Motor neuron (in vitro differentiated cells): ENCODE measurements around the gene CHPT1. TPM values are rescaled to one million over a fixed set of nuclear protein-coding genes. Genes with fewer than 3 reads are reported as not detected.
"Not testable (repeated sequence)": the region's sequence is repeated elsewhere in the genome, so short reads cannot be mapped to it uniquely, and the experiment has no call there.

Experiments used
- ATAC-seq, 8 experiments: fragments of 200-7000 bp; cut with Tn5 transposase; replicated peaks in 6 of 8; 2 replicates each; pipeline ENCODE4 v1.8.0; 2021; ENCODE audit warnings: mild to moderate bottlenecking in 8 of 8, moderate library complexity in 8 of 8
- H3K27ac ChIP-seq, 2 donors: fragments of 250-450 bp; sonication (Bioruptor Pico); 2 replicates each; pipeline ENCODE4 v1.9.0; 2021; ENCODE audit warnings: antibody characterized with exemption in 2 of 2, mild to moderate bottlenecking in 2 of 2, moderate library complexity in 1 of 2
- H3K4me1 ChIP-seq, 2 donors: fragments of 250-450 bp; sonication (Bioruptor Pico); replicated peaks in 1 of 2; 2 replicates each; pipeline ENCODE4 v1.6.1; 2021; ENCODE audit warnings: antibody characterized with exemption in 2 of 2, mild to moderate bottlenecking in 2 of 2, moderate library complexity in 1 of 2
- H3K4me3 ChIP-seq, 5 donors: fragments of 250-450 bp; sonication (Bioruptor Pico); 2 replicates each; pipeline ENCODE4 v1.9.0; 2021; ENCODE audit warnings: antibody characterized with exemption in 5 of 5, mild to moderate bottlenecking in 5 of 5, moderate library complexity in 4 of 5
- WGBS, 10 experiments: fragments of 450-650 bp; shearing (Covaris generic); methylation state at CpG; one replicate each; pipeline ENCODE4 v1.0.0; 2022; 5-methylcytosine and 5-hydroxymethylcytosine counted together
- in situ Hi-C, 9 experiments: fragments of 400-800 bp; cut with MboI; loops; one replicate each; pipeline ENCODE4 v1.15.0; 2021; ENCODE audit warnings: low sequenced_read_pairs in 9 of 9, low pct_unique_long_range_greater_than_20kb in 2 of 9; ENCODE audit not compliant: unreplicated experiment in 9 of 9
- total RNA-seq, 8 experiments: library from RNA; unstranded; fragments of 300-600 nt; gene quantifications; 2 replicates each; pipeline versions ENCODE4 v1.2.3 to v1.2.4, GENCODE V29; 2022

CHPT1 gene
- total RNA-seq: 100 to 1,000 TPM in 2 of 8 experiments, 10 to 100 TPM in 6; 13.7 to 124 (median 20.7) TPM

DNA sequence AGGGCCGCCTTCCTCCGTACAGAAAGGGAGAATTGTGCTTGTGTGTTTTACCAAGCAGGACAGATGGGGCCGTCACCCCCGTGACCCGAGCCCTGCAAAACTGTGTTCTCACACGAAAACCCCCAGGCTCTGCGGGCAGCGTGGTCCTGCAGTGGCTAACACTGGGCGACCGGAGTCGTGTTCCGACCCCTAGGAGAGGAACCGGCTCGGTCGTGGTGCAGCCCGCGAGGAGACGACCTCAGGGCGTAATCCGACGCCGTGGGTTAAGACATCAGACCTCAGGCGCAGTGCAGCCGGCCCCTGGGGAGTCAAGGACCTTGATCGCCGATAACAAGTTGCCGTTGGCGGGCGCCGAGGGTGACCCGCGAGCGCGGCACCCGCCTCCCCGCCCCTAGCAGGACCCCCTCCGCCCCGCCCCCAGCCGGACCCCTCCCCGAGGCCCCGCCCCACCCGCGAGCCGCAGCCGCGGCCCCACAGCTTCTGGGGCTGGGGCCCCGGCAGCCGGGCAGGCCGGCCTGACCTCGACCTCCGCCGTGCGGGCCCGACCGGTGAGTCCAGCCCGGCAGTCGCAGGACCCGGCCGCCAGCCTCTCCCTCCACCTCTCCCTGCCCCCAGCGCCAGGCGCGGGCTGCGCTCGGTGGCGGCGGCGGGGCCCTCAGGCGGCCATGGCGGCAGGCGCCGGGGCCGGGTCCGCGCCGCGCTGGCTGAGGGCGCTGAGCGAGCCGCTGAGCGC, at the start of gene CHPT1:
TSS of gene CHPT1 (plus strand) at position 444 of the 733 bp plus-strand sequence. CDS start at position 666, 222 bp downstream.
- Histone ChIP-seq H3K4me1 (peaks cover 25 to 27% of the 10 kb centered on the region in 2 donors), H3K4me3 (peak within 1 kb of the TSS; percentile 70 to 99 (median 75)), H3K27ac (peak within 1 kb of the TSS; percentile 86 to 88)
- peak; percentile 59 to 79 (median 74) for ATAC-seq
- WGBS, 10 experiments: 0% methylated on average over 1 to 3 of the region's 80 CpGs; no CpG with 5 or more reads in 8 of the 10 experiments
- in situ Hi-C loops: no loop called here

- Histone ChIP-seq H3K27ac (no peak overlapping the region), H3K4me3 (no peak overlapping the region), H3K4me1 (peaks cover 0 to under 1% of the 10 kb centered on the region in 2 donors)
- 56 to 100% (median 88%) methylated on average over 1 to 2 of the region's 2 CpGs; no CpG with 5 or more reads in 2 of the 10 experiments for WGBS, 10 experiments
- no peak for ATAC-seq
- in situ Hi-C loops: no loop called here
Observed at GRCh38 chr12:101647711-101648110, 49.7 kb upstream of the CHPT1 start.

DNA sequence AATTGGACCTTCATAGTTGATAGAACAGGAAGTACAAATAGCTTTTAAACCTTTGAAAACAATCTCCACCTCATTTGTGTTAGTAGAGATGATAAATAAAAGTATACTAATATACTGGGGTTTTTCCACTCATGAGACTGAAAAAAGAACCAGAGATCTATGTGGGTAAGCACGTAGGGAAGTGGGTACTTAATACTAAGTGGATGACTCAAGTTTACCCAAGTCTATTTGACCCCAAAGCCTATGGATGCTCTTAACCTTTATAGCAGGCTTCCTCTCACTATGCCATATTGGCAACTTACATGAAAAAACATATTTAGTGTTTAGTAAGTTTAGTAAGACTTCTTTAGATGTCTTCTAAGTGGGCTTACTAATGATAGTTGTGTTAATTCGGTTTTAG, 49.2 kb upstream of the CHPT1 start:
- 20 to 79% (median 66%) methylated on average over 1 to 2 of the region's 2 CpGs for WGBS, 10 experiments

DNA sequence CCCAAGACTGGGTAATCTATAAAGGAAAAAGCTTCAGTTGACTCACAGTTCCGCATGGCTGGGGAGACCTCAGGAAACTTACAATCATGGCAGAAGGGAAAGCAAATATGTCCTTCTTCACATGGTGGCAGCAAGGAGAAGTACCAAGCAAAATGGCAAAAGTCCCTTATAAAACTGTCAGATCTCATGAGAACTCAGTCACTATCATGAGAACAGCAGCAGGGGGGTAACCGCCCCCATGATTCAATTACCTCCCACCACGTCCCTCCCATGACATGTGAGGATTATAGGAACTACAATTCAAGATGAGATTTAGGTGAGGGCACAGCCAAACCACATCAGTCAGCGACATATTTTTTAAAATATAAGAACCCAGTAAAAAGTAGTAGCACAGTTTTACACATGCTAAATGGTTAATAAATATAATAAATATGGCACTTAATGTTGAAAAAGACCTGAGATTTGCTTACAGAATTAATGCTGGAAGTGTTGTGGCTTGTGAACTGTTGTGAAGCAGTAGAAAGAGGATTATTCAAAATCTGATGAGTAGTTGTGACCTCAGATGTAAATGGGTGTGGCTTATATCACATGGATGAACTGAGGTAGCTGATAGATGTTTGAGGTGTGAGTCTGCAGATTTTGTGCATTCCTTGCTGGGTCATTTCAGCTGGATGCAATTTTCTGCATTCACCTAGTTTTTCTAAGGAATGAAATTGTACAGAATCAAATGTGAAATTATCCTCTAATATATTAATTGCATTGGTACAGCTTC, 46.9 kb upstream of the CHPT1 start:
- H3K4me3 ChIP-seq: no peak overlapping the region
- peaks cover 4 to 12% of the 10 kb centered on the region in 2 donors for H3K4me1 ChIP-seq
- H3K27ac ChIP-seq: no peak overlapping the region
- ATAC-seq: peak in 2 of 8 experiments; percentile 54 to 85
- WGBS, 10 experiments: 56 to 85% (median 75%) methylated on average over 2 to 4 of the region's 4 CpGs; no CpG with 5 or more reads in 1 of the 10 experiments
- in situ Hi-C loops: no loop called here

More for the DNA sequence above, 49.2 kb upstream of the CHPT1 start:
- Histone ChIP-seq H3K4me3 (no peak overlapping the region), H3K4me1 (peaks cover 0 to 5% of the 10 kb centered on the region in 2 donors), H3K27ac (no peak overlapping the region)
- in situ Hi-C loops: no loop called here
- no peak for ATAC-seq

- Histone ChIP-seq H3K4me1 (peaks cover 4 to 12% of the 10 kb centered on the region in 2 donors), H3K4me3 (no peak overlapping the region), H3K27ac (no peak overlapping the region)
- 0 to 83% (median 60%) methylated on average over 1 to 3 of the region's 3 CpGs; no CpG with 5 or more reads in 5 of the 10 experiments for WGBS, 10 experiments
- in situ Hi-C loops: no loop called here
- peak in 3 of 8 experiments; percentile 26 to 61 (median 56) for ATAC-seq
Observed at GRCh38 chr12:101653030-101653429, 44.4 kb upstream of the CHPT1 start.

DNA sequence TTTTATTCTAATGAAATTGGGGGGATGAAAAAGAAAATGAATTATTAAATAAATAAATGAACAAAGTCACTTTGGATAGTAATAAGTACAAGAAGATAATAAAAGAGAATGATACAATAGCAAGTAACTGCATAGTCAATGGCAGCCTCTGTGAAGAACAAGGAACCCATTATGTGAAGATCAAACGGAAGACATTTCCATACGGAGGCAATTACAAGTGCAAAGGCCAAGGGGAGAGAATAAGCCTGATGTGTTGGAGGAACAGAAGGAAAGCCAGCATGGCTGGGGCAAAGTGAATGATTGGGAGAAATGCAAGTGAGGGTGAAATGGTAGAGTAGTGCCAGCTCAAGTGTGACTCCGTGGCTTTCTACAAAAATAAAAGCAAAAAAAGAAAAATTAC, 43.9 kb upstream of the CHPT1 start:
- WGBS, 10 experiments: 0 to 60% (median 14%) methylated on average over 1 to 3 of the region's 3 CpGs
- no peak overlapping the region for H3K4me3 ChIP-seq
- no peak overlapping the region for H3K27ac ChIP-seq
- H3K4me1 ChIP-seq: peaks cover 4 to 12% of the 10 kb centered on the region in 2 donors
- peak in 5 of 8 experiments; percentile 32 to 60 (median 53) for ATAC-seq
- in situ Hi-C loops: no loop called here

GRCh38 chr12:101654442-101654841, 43.0 kb upstream of the CHPT1 start:
- Histone ChIP-seq H3K4me3 (no peak overlapping the region), H3K4me1 (peaks cover 4 to 12% of the 10 kb centered on the region in 2 donors), H3K27ac (no peak overlapping the region)
- in situ Hi-C loops: no loop called here
- ATAC-seq: no peak
- WGBS, 10 experiments: 100% methylated on average over 1 of the region's 1 CpG; no CpG with 5 or more reads in 8 of the 10 experiments

- Histone ChIP-seq H3K4me3 (no peak overlapping the region), H3K27ac (no peak overlapping the region), H3K4me1 (peaks cover 4 to 12% of the 10 kb centered on the region in 2 donors)
- ATAC-seq: no peak
- in situ Hi-C loops: no loop called here
- 8 to 95% (median 60%) methylated on average over 2 of the region's 2 CpGs; no CpG with 5 or more reads in 2 of the 10 experiments for WGBS, 10 experiments
Observed at GRCh38 chr12:101655393-101655792, 42.0 kb upstream of the CHPT1 start.

DNA sequence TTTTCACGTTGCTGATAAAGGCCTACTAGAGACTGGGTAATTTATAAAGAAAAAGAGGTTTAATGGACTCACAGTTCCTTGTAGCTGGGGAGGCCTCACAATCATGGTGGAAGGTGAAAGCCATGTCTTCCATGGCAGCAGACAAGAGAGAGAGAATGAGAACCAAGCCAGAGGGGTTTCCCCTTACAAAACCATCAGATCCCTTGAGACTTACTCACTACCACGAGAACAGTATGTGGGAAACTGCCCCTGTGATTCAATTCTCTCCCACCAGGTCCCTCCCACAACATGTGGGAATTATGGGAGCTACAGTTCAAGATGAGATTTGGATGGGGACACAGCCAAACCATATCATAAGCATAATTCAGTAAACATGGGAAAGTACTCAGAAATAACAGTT, 36.8 kb upstream of the CHPT1 start:
- in situ Hi-C loops, ATAC-seq, H3K27ac ChIP-seq, H3K4me3 ChIP-seq, H3K4me1 ChIP-seq: not testable (repeated sequence)
- WGBS, 10 experiments: 11 to 100% (median 72%) methylated on average over 1 to 2 of the region's 2 CpGs; no CpG with 5 or more reads in 3 of the 10 experiments

DNA sequence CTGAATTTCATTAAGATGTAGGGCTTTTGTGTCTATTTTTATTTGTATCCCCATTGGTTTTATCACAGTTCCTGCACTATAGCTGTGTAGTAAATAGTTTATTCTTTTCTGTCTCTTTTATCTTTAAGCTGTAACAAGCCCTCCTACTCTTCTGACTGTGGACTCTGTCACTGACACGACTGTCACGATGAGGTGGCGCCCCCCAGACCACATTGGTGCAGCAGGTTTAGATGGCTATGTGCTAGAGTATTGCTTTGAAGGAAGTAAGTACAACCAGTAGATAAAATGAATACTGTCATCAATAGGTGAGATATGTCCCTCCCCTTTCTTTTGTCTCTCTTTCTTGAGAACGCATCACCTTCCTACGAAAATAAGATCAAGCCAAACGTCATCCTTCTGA, 34.1 kb upstream of the CHPT1 start:
- Histone ChIP-seq H3K4me3 (no peak overlapping the region), H3K27ac (no peak overlapping the region), H3K4me1 (peaks cover 0 to 7% of the 10 kb centered on the region in 2 donors)
- WGBS, 10 experiments: 53 to 100% (median 80%) methylated on average over 3 to 6 of the region's 6 CpGs; no CpG with 5 or more reads in 1 of the 10 experiments
- in situ Hi-C loops: no loop called here
- no peak for ATAC-seq

GRCh38 chr12:101664992-101665391, 32.4 kb upstream of the CHPT1 start:
- no peak overlapping the region for H3K4me3 ChIP-seq
- H3K4me1 ChIP-seq: peaks cover 0 to 7% of the 10 kb centered on the region in 2 donors
- WGBS, 10 experiments: 1 to 77% (median 31%) methylated on average over 4 to 7 of the region's 7 CpGs
- in situ Hi-C loops: no loop called here
- H3K27ac ChIP-seq: no peak overlapping the region
- peak in 3 of 8 experiments; percentile 23 to 74 (median 25) for ATAC-seq

DNA sequence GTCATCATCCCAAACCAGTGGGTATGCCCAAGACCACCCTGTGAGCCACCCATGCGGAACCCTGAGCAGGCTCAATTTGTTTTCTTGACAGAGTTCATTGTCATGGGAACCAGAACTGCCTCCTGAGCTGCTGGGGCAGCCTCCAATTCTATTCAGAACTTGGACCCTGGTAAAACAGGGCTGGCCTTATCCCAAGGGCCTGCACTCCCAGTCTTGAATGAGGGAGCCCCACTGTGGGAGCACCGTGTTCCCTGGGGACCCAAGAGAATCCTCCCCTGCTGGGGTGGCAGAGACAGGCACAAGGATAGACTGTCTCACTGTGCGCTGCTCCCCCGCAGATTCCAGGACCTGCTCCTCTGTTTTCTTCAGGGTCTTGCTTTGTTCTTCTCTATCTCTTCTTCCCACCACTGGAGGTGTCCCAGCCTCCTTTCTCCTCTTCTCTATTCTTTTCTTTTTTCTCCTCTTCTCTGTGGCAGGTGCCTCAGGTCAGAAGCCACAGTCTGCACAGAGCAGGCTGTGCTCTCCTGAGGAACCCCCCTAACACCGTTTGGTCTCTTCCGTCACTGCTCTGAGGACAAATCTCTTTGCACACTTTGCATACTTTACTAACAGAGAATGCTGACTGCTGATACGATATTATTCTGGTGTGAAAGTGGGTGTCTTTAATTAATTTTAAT, 31.2 kb upstream of the CHPT1 start:
- no peak for ATAC-seq
- in situ Hi-C loops: no loop called here
- peaks cover 0 to 7% of the 10 kb centered on the region in 2 donors for H3K4me1 ChIP-seq
- H3K27ac ChIP-seq: no peak overlapping the region
- H3K4me3 ChIP-seq: no peak overlapping the region
- 7 to 89% (median 73%) methylated on average over 1 to 5 of the region's 7 CpGs; no CpG with 5 or more reads in 3 of the 10 experiments for WGBS, 10 experiments
